Fibroblast of skin of left quadriceps (primary cell): ENCODE data around the gene MEIOB.
"Not testable (repeated sequence)": the region's sequence is repeated elsewhere in the genome, so short reads cannot be mapped to it uniquely, and the experiment has no call there.

Experiments
- DNase-seq, 2 experiments: peaks; one replicate each; pipeline ENCODE4 v3.0.0-alpha.2; 2013; ENCODE audit warnings: low read depth in 2 of 2

The MEIOB gene

DNA sequence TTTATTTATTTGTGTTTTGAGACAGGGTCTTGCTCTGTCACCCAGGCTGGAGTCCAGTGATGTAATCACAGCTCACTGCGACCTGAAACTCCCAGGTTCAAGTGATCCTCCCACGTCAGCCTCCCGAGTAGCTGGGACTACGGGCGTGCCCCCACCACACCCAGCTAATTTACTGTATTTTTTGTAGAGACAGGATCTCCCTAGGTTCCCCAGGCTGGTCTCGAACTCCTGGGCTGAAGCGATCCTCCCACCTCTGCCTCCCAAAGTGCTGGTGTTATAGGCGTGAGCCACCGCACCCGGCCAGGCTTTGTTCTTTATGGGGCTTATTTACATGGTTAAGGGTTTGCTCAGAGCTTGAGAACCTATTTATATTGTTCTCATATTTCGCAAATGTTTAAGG, 5.8 kb upstream of the MEIOB start:
- DNase-seq = no peak

DNA sequence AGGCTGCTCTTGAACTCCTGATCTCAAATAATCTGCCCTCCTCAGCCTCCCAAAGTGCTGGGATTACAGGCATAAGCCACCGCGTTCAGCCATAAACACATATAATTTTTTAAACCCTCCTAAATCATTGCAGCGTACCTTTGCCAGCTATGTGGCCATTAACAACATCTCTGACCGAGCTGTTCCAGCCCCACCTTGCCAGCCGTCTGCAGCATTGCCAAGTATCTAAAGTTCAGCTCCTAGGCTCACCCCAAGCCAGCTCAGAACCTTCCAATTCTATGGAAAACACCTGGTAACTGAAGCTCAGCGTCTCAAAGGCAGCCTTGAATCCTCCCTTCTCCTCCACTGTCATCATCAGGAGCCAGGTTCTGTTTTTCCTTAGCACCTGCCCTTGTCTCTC, 5.1 kb upstream of the MEIOB start:
- no peak for DNase-seq

DNA sequence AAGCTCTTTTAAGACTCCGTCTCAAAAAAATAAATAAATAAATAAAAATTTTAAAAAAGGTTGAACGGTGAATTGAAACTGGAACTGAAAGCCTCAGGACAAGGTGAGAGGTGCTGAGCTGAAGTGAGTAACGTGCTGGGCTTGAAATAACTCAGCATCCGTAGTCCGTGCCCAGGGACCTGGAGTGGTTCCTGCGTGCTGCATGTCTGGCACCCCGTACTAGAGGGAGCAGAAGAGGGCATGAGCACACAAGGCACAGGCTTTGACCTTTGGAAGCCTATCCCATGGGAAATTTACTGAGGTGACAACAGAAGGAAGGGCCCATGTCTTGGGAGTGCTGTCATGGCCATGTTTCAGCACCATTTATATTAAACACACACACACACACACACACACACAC, 4.5 kb upstream of the MEIOB start:
- DNase-seq = no peak

DNA sequence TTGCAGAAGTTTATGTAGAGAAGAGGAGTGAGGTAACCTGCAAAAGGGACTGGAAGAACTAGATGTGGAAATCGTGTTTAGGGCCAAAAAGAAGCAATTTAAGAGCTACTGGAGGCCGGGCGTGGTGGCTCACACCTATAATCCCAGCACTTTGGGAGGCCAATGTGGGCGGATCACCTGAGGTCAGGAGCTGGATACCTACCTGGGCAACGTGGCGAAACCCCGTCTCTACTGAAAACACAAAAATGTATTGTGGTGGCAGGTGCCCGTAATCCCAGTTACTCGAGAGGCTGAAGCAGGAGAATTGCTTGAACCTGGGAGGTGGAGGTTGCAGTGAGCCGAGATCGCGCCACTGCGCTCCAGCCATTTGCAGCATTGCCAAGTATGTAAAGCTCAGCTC, 4.1 kb upstream of the MEIOB start:
- DNase-seq = not testable (repeated sequence)

DNA sequence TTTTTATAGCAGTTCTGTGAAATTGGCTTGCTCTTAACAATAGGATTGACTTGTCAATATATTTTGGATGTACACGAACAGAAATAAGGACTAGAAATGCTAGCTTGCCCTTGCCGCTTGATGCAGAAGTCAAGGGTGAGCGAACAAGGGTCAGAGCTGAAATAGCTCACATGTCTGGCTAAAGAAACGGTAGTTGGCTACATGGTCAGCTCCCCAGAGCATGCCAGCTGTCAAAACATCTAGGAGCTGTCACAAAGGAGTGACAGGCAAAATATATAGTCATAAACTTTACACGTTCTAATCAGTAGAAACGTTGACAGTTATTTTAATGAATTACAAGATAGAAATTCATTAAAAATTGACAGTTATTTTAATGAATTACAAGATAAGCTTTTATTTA, 2.9 kb upstream of the MEIOB start:
- no peak for DNase-seq

DNA sequence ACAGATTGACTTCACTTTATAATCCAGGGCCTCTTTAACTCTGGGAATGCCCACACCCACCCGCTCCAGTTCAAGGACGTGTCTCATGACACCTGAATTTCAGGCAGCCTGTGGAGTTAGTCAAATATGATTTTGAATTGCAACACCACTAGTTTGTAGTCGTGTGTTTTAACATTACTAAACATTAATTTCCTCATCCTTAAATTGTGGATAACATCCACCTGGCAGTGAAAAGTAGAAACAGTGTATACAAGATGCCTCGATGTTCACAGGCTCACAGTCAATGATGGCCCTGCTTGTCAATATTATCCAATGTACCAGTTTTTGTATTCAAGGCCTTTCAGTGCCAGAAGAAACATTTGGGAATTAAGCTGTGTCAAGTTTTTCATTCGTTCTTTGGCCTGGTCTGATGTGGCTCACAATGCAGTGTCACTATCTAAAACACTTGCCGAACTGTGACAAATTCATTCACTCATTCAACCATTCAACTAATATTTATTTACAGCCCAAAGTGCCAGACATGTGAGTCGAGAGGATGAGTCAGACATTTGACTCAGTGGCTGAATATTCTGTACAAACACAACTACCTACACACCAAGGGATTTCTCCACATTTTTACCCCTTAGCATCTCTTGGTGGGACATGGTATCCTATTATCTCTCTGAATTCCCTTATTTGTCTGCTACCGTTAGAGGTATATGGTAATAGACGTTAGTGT, 1.4 kb downstream of the MEIOB start:
- DNase-seq = peak in 1 of 2 experiments; percentile 4

DNA sequence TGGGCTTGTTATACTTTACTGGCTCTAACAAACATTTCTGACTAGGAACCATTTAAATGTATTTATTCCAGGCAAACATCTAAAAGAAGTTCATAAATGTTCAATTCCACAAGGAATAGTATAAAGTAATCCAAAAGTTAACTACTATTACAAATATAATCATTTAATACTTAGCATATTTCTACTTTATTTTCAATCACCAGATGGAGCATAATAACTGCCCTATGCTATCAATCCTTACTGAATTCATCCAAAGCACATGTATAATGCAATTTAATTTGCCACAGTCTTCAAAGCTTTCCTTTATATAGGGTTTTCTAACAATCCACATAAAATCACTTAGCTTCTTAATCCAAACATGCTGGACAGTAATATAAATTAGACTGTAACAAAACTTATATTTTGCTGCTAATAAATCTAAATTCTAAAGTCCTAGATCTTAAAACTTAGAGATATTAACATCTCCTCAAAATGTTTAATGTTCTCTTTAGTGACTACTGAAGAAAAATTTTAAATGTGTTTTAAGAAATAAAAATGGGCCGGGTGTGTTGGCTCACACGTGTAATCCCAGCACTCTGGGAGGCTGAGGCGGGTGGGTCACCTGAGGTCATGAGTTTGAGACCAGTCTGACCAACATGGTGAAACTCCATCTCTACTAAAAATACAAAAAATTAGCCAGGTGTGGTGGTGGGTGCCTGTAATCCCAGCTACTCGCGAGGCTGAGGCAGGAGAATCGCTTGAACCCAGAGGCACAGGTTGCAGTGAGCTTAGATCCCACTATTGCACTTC, 5.9 kb downstream of the MEIOB start:
- DNase-seq = no peak

DNA sequence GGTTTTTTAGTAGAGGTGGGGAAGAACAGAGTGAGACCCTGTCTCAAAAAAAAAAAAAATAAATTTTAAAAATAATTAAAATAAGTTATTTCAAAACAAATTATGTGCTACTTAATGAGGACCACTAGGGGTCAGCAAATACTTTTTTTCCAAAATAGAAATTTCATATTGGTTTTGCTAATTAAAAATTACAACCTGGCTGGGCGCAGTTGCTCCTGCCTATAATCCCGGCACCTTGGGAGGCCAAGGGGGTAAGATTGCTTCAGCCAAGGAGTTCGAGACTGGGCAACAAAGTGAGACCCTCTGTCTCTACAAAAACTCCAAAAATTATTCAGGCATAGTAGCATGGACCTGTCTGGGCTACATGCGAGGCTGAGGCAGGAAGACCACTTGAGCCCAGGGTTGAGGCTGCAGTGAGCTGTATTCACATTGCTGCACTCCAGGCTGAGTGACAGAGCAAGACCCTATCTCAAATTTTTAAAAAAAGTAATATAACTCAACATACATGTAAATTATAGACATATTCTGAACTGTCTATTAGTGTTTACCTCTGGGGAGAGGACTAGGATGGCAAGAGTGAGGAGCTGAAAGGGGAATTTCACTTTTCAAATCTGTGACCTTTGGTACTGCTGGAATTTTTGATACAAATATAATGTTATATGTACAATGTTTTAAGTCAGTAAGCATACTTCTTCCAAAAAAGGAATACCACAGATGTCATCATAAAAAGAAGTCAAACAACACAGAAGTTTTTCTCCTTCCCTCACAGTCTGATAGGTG, 8.1 kb downstream of the MEIOB start:
- DNase-seq = no peak

DNA sequence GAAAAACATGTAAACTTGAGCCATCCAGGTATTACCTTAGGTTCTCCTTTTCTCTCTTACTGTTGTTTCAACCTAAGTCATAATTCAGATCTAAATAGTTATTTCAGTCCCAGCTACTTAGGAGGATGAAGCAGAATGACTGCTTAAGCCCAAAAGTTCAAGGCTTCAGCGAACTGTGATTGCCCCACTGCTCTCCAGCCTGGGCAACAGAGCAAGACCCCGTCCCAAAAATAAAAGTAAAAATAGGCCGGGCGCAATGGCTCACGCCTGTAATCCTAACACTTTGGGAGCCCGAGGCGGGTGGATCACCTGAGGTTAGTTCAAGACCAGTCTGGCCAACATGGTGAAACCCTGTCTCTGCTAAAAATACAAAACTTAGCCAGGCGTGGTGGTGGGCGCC, 9.6 kb downstream of the MEIOB start:
- DNase-seq = no peak

DNA sequence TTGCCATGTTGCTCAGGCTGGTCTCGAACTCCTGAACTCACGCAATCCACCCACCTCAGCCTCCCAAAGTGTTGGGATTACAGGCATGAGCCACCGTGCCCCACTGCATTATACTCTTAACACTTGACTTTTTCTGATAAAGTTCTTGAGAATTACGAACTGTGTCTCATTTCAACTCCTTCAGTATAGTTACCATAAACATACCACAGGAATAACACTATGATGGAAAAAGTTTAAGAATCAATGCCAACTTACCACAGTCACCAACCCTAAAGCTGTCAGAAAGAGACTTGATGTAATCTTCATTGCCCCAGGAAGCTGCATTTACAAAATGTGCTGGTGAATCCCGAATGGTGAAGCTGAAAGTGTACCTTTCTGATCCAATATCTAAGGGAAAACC, 10.2 kb downstream of the MEIOB start:
- no peak for DNase-seq

DNA sequence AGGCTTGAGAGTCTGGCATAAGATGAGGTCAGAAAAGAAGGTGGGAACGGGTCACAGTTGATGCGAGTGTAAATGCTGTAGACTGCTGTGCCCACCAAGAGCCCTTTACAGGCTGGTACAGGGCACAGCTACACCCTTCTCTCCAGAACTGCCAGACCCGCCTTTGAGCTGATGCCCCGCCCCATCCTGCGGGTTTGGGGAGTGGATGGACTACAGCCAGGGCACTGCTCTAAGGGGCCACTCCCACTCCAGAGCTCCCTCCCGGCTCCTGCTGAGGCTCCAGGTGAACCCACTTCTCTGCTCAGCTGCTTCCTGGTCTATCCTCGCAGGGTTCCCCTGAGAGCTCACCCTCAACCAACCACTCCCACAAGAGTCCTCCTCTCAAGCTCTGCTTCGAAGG, 12.3 kb downstream of the MEIOB start:
- DNase-seq = no peak

DNA sequence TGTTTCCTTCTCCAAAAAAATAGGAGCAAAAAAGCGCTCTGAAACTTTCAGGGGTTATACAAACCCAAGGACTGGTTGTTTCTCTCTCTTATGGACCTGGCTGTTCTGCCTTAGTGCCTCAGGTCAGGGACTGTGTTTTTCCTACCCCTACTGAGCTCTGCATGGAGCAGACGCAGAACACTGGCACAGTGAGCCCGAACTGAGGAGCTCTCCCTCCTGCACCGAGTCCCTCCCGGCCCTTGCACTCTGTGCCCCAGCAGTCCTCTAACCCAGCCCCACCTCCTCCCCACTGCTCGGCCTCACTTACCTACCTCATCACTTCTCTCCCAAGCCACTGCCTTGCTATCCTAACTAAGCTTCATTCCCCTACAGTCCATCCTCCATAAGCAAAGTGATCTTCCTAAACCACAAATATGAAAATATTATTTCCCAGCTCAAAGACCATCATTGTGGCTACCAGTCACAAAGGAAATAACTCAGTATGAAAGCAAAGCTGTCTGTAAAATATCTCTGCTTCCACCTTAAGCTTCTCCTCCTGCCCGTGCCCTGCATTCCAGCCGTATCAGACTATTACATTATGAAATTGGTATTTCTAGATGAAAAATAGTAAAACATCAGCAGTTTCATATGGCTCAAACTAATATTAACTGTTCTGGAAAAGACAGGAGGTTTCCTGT, 13.6 kb downstream of the MEIOB start:
- no peak for DNase-seq

DNA sequence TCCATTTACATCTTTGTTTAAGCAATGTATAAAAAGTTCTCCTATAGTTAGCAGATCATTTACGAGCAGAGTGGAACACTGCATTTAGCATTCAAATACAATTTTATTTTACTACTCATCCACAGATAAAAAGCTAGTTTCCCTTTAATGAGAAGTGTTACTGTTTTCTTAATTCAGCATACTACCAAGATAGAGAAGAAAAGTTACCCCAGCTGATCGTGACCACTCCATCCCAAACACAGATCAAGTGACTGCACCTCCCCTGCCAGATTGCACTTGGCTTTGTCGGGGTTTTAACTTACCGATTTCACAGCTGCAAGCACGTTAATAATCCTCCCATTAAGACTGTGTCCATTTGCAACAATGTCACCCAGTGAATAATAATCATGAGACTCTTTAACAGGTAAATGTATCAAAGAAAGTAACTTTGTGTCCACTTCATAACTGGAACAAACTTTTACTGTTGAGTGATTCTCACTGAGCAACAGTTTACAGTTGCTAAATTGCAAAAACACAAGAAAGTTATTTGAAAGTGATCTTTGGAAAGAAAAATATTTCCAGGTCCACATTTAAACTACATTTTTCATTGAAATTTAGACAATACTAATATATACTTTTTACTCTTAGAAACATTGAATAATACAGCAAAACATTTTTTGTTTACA, 14.4 kb downstream of the MEIOB start:
- no peak for DNase-seq

DNA sequence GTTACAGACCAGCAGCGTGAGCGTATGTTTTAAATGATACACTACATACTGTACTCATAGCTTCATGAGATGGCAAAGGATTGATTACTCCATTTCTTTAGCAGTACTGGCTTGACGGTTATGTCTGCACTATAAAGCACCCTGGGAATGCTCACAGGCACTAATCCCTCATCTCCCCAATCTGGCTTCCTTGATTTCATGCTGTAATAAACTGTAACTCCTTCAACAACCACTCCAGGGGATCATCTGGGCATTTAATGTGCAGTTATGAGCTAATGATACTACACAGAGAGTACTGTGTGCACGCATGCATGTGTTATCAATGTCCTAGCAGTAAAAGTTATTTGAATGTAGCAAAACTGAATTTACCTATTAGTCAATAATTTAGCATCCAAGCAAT, 20.2 kb downstream of the MEIOB start:
- DNase-seq = no peak

DNA sequence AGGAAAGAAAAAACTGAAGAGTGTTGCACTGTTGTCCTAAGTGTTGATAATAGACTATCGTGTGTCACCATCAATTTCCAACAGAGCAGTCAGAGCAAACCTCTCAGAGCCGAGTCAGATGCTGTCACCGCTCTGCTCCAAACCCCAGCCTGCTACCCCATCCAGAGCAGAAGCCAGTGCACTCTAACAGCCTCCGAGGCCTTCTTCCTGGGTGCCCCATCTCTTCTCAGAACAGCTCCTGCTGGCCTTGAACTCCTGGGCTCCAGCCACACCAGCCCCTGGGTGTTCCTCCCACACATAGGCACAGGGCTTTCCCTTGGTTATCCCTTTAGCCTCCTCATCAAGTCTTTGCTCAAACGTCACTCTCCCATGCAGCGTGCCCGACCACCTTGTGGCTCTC, 21.0 kb downstream of the MEIOB start:
- no peak for DNase-seq

DNA sequence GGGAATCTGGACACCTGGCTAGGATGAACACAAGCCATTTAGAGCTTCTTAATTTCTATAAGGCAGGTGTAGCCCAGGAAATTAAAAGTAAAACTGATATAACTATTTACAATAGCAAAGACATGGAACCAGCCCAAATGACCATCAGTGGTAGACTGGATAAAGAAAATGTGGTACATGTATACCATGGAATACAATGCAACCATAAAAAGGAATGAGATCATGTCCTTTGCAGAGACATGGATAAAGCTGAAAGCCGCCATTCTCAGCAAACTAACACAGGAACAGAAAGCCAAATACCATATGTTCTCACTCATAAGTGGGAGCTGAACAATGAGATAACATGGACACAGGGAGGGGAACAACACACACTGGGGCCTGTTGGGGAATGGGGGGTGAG, 25.5 kb downstream of the MEIOB start:
- DNase-seq = no peak

DNA sequence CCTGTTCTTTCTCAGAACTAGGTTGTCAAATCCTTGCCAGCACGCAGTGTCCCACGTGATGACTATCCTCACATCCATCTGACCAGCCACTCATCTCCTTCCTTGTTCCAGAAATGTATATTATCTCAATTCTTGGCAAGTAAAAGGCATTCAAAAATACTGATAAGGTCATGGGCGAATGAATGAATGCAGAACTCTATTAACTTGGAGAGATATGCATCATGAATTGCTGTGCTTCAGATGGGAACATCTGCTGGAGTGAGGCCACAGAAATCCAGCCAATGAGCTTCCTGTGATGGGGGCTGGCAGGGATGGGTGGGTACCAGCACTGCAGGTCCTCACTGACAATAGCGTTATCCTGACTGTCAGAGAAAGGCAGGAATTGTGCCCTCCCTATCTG, 26.0 kb downstream of the MEIOB start:
- DNase-seq = no peak

DNA sequence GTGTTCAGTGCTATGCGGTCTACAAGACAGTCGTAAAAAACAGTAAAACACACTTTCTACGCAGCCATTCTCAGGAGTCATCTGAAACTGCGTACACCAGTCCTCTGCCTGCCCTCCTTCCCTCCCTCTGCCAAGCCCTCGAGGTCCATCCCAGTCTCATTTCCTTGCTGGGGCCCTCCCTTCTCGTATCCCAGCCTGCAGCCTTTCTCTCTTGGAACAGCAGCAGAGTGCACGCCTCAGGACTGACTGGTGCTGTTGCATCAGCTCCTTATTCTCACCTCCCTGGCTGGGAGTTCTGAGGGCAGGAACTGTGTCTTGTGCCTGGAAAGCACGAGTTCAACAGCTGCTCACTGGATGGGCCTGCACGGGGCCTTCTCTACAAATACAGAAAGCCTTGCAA, 32.4 kb downstream of the MEIOB start:
- peak; percentile 71 to 72 for DNase-seq

DNA sequence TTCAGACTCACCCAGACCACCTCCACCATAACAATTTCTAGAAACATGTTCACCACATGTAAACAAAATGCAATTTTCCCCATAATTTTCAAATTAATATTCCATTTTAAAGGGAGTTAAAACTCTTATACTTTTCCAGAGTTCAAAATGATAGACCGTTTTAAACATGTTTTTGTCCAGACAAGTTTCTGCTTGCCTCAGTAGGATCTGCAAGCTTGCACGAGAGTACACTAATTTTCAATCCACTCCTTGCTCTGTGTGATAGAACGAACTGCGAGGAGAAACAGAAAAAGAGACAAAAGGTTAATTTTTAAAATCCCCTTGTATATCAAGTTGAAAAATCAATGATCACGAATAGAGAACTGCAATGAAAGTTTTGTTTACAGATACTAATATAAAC, 37.9 kb downstream of the MEIOB start:
- DNase-seq = no peak

DNA sequence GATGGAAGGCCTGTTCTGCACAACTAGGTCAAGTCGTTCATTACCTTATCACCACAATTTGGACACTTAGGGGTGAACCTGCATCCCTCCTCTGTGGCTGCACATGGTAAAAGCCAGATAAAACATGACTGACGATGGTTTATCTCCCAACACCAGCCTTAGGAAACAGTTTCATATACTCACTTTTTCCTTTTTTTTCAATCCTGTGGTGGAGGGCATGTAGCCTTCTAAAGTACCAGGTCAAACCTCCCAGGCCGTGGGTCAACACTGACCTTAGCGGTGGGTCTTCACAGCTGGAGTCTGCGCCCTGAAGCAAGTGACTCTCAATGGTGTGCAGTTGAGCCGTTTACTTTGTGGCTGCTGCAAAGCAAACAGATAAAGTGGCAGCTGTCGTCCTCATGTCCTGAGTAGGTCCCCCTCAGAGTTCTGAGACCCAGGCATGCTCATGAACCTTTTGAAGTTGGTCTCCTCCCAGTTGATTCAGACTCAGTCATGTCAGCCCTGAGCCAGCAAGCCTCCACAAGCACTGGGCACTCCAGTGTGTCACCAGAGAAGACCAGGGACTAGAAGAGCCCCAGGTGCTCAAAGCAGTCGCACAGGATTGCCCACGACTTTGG, 39.0 kb downstream of the MEIOB start:
- DNase-seq = no peak
